Heart right ventricle (tissue), 16 donors: Measurements from ENCODE around the gene CTR9. TPM values are rescaled to one million over a fixed set of nuclear protein-coding genes. Genes with fewer than 3 reads are reported as not detected.
A peak's percentile ranks its signal among the peaks of the same experiment; 100 is the strongest.
"Not testable (repeated sequence)": the region's sequence is repeated elsewhere in the genome, so short reads cannot be mapped to it uniquely, and the experiment has no call there.

Experiments
- ATAC-seq, 8 donors: fragments of 200-7000 bp; cut with Tn5 transposase; one replicate each; pipeline ENCODE4 v1.9.1; 2020; ENCODE audit warnings: mild to moderate bottlenecking in 8 of 8, moderate library complexity in 8 of 8, moderate number of reproducible peaks in 1 of 8
- DNase-seq, 2 donors: peaks; one replicate each; pipeline ENCODE4 v3.0.0-alpha.2; 2020
- H3K27ac ChIP-seq, 10 donors: fragments of 200-600 bp; sonication (generic) in 2 of 10; one replicate each; pipeline versions ENCODE4 v1.5.0 to v1.8.0; 2020 to 2022; ENCODE audit warnings: mild to moderate bottlenecking in 3 of 10
- H3K27me3 ChIP-seq, 7 donors: fragments of 200-600 bp; one replicate each; pipeline ENCODE4 v1.8.0; 2021 to 2022; ENCODE audit warnings: mild to moderate bottlenecking in 2 of 7
- H3K36me3 ChIP-seq, 9 donors: fragments of 200-600 bp; sonication (generic) in 1 of 9; one replicate each; pipeline versions ENCODE4 v1.5.0 to v1.8.0; 2020 to 2022; ENCODE audit warnings: mild to moderate bottlenecking in 2 of 9
- H3K4me1 ChIP-seq, 9 donors: fragments of 200-600 bp; sonication (generic) in 1 of 9; one replicate each; pipeline versions ENCODE4 v1.5.0 to v1.8.0; 2020 to 2022; ENCODE audit warnings: mild to moderate bottlenecking in 4 of 9
- H3K4me3 ChIP-seq, 10 donors: fragments of 200-600 bp; sonication (generic) in 2 of 10; one replicate each; pipeline versions ENCODE4 v1.5.0 to v1.8.0; 2020 to 2022; ENCODE audit warnings: mild to moderate bottlenecking in 7 of 10, moderate library complexity in 2 of 10
- H3K9me3 ChIP-seq, 11 donors: fragments of 200-600 bp in 10 of 11; sonication (generic) in 2 of 11; one replicate each; pipeline versions ENCODE4 v1.5.0 to v1.8.0; 2013 to 2022; ENCODE audit warnings: mild to moderate bottlenecking in 2 of 11, control low read depth in 1 of 11, moderate library complexity in 1 of 11
- CTCF ChIP-seq, 9 donors: fragments of 200-600 bp; sonication (generic) in 2 of 9; IDR thresholded peaks; one replicate each; pipeline versions ENCODE4 v1.5.0 to v1.8.0; 2021 to 2022; ENCODE audit warnings: antibody characterized with exemption in 9 of 9, mild to moderate bottlenecking in 5 of 9, moderate library complexity in 1 of 9
- WGBS, 2 donors: extraction: QIAGEN DNeasy Blood & Tissue Kit; methylation state at CpG; one replicate each; pipeline ENCODE4 v1.1.7; 2013; ENCODE audit warnings: inconsistent platforms in 1 of 2; 5-methylcytosine and 5-hydroxymethylcytosine counted together
- intact Hi-C, 10 donors: fragments of 100-400 bp; cut with DNase I; formaldehyde crosslinking; loops; one replicate each; pipeline versions ENCODE4 v1.11.1 to v1.14.2; 2022
- polyA plus RNA-seq, 2 donors: library from polyadenylated mRNA; stranded (reverse); fragments of 200-250 nt; gene quantifications; one replicate each; pipeline ENCODE4 v1.2.3, GENCODE V29; 2013
- total RNA-seq, 10 donors: library from RNA; stranded (reverse); fragmentation: NEBNext Ultra II Directional in 3 of 10; extraction: Animal tissue kit (Norgen Biotek cat#: 25700) in 3 of 10; gene quantifications; one replicate each; pipeline versions ENCODE4 v1.2.1 to v1.2.4, GENCODE V29; 2021 to 2023
- donor health status: Arrhythmogenic right ventricular cardiomyopathy.
- donor health status: ischemic (EF 13 %, LVEDD 7.1; RV severe dilation, severe dysfunction).
- donor health status: healthy with polysubstance abuse.
- donor health status: DM: no; HTN: yes; CAD: no.
- donor health status: DM: no; HTN: no; CAD: no.
- donor health status: ischemic (EF 25% LVEDD 6.9; RV normal size, moderate dysfunction).
- donor health status: ischemic (EF 25% LVEDD 5.7; RV mildly dilated, moderate dysfunction).
- donor health status: healthy.
- donor health status: DM: yes; HTN: yes; CAD: no.
- donor health status: Ischemic cardiomyopathy.
- donor health status: ischemic (EF 35%, LVEDD 5.7; RV mildly dilated, moderate dysfunction).
- donor health status: nonischemic (EF 11% LVEDD 7.7; RV severe dilation, severe dysfunction).
- donor health status: DM: yes; HTN: yes; CAD: no.
- donor health status: PGD.
- donor health status: ischemic (EF 29% LVEDD 5.4; RV normal size, mild dysfunction).
- donor health status: nonischemic (EF 23%, LVEDD 6.1; RV moderate dilation, normal function).

Gene CTR9
- total and polyA plus RNA-seq, 12 donors: 10.4 to 34.8 (median 23.1) TPM

- 88 to 95% methylated on average over 1 of the region's 1 CpG for WGBS, 2 donors
- Histone ChIP-seq H3K27ac (no peak overlapping the region), H3K9me3 (no peaks in the 10 kb centered on the region), H3K4me1 (peaks cover 0 to 6% (median 0%) of the 10 kb centered on the region in 9 donors), H3K4me3 (no peak overlapping the region), H3K27me3 (no peaks in the 10 kb centered on the region), H3K36me3 (no peaks in the 10 kb centered on the region)
- intact Hi-C loops: no loop called here
- DNase-seq (no peak), ATAC-seq (no peak)
- no peak for TF ChIP-seq CTCF (IDR thresholded peaks at IDR 0.05)
Observed at GRCh38 chr11:10818594-10818993, 67.5 kb downstream of the CTR9 start.

DNA sequence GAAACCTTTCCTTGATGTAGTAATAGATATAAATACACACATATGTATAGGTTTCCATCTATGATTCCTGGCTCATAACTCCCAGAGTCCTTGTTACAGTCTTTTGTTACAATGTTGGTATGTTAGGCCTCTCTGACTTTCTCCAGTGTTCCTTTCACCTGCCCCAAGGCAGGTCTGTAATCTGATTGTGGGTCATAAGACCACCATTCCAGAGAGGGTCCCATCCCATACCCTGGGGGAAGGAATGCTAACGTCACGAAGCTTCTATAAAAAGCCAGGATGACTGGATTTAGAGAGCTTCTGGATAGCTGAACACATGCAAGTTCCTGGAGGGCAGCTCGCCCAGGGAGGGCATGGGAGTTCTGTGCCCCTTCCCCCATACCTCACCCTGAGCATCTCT, 71.4 kb downstream of the CTR9 start:
- ATAC-seq, H3K4me3 ChIP-seq, H3K4me1 ChIP-seq, intact Hi-C loops, H3K9me3 ChIP-seq, H3K27me3 ChIP-seq, H3K27ac ChIP-seq, DNase-seq, H3K36me3 ChIP-seq: not testable (repeated sequence)
- 80 to 92% methylated on average over 3 of the region's 3 CpGs for WGBS, 2 donors

DNA sequence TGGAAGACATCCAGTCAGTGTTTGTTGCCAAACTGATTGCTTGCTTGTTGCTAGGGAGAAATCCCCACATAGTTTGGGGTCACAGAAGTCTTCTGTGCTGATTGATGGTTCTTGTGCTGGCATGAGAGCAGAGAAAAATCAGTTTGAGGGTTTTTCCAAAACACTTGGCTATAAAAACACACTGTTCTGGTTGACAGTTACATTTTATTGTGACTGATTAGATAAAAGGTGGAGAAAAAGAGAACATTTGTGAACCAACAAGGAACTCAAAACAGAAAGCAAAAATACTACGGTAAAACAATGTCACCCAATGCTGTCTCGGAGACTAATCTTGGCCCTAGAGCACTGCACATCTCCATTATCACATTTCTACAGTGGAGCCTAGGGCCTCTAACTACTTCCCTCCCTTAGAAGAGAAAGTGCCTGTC, 72.1 kb downstream of the CTR9 start:
- H3K36me3 ChIP-seq: no peaks in the 10 kb centered on the region
- intact Hi-C loops: no loop called here
- TF ChIP-seq CTCF (IDR thresholded peaks at IDR 0.05): no peak
- peak overlapping the region in 1 of 10 donors; percentile 12 for H3K27ac ChIP-seq
- peaks cover 0 to 7% (median 0%) of the 10 kb centered on the region in 9 donors for H3K4me1 ChIP-seq
- DNase-seq: no peak
- no peaks in the 10 kb centered on the region for H3K9me3 ChIP-seq
- no peak overlapping the region for H3K4me3 ChIP-seq
- WGBS, 2 donors: 62 to 63% methylated on average over 2 of the region's 2 CpGs
- H3K27me3 ChIP-seq: no peaks in the 10 kb centered on the region
- no peak for ATAC-seq

DNA sequence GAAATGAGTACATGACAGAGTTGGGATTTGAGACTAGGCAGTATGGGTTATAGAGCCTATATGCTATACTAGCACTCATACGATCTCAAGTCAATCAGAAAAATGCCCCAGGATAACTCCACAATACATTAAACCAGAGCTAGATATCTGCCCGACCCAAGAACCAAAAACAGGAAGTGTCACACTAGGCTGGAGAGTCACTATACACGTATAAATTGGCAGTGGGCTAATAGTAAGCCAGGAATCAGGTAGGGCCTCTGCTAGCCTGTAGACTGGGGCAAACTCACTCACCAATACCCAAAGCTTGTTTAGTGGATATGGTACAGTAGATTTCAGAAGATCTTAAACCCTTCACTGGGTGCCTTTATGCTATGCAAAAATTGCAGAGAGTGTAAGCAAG, 73.8 kb downstream of the CTR9 start:
- Histone ChIP-seq H3K9me3 (no peaks in the 10 kb centered on the region), H3K27ac (no peak overlapping the region), H3K36me3 (no peaks in the 10 kb centered on the region), H3K27me3 (no peaks in the 10 kb centered on the region), H3K4me3 (no peak overlapping the region), H3K4me1 (peaks cover 0 to 7% (median 0%) of the 10 kb centered on the region in 9 donors)
- intact Hi-C loops: no loop called here
- DNase-seq: no peak
- 63 to 68% methylated on average over 3 of the region's 3 CpGs for WGBS, 2 donors
- ATAC-seq: no peak
- no peak for TF ChIP-seq CTCF (IDR thresholded peaks at IDR 0.05)

GRCh38 chr11:10828402-10828801, 77.4 kb downstream of the CTR9 start:
- intact Hi-C loops: no loop called here
- 82 to 98% methylated on average over 2 of the region's 2 CpGs for WGBS, 2 donors
- no peaks in the 10 kb centered on the region for H3K36me3 ChIP-seq
- H3K27me3 ChIP-seq: no peaks in the 10 kb centered on the region
- H3K4me1 ChIP-seq: peaks cover 0 to 2% (median 0%) of the 10 kb centered on the region in 9 donors
- H3K4me3 ChIP-seq: no peak overlapping the region
- TF ChIP-seq CTCF (IDR thresholded peaks at IDR 0.05): no peak
- H3K27ac ChIP-seq: no peak overlapping the region
- DNase-seq (no peak), ATAC-seq (no peak)
- no peaks in the 10 kb centered on the region for H3K9me3 ChIP-seq
